ENCODE measurements around the gene MDM2. TPM values are rescaled to one million over a fixed set of nuclear protein-coding genes. Genes with fewer than 3 reads are reported as not detected.
"Not testable (repeated sequence)": the region's sequence is repeated elsewhere in the genome, so short reads cannot be mapped to it uniquely, and the experiment has no call there.

MDM2 gene
- total and polyA plus RNA-seq, 3 donors from 2014 or later: 28.8 to 56.1 (median 40.6) TPM

- Histone ChIP-seq H3K27me3 (no peaks in the 10 kb centered on the region), H3K4me1 (peaks cover 4% of the 10 kb centered on the region), H3K27ac (no peak overlapping the region), H3K36me3 (ENCODE audit: low read depth, missing control alignments) (no peaks in the 10 kb centered on the region), H3K4me3 (no peak overlapping the region), H3K9me3 (no peaks in the 10 kb centered on the region)
- intact Hi-C loops (cut with DNase I; ENCODE audit: low total_unique reads): no loop called here
- DNase-seq: no peak
- WGBS, 2 donors: 70% methylated on average over 2 of the region's 2 CpGs
- TF ChIP-seq POLR2A (IDR thresholded peaks at IDR 0.05): no peak
- TF ChIP-seq CTCF (IDR thresholded peaks at IDR 0.05): no peak
Observed at GRCh38 chr12:68813242-68813593, 5.2 kb downstream of the MDM2 start.

GRCh38 chr12:68814490-68815231 is 6.7 kb downstream of the MDM2 start:
- 81 to 87% methylated on average over 3 of the region's 3 CpGs for WGBS, 2 donors
- H3K27me3 ChIP-seq: no peaks in the 10 kb centered on the region
- no peak overlapping the region for H3K27ac ChIP-seq
- DNase-seq: no peak
- no peak overlapping the region for H3K4me3 ChIP-seq
- H3K36me3 ChIP-seq (ENCODE audit: low read depth, missing control alignments): no peaks in the 10 kb centered on the region
- no peaks in the 10 kb centered on the region for H3K9me3 ChIP-seq
- TF ChIP-seq POLR2A (IDR thresholded peaks at IDR 0.05): no peak
- TF ChIP-seq CTCF (IDR thresholded peaks at IDR 0.05): no peak
- intact Hi-C loops (cut with DNase I; ENCODE audit: low total_unique reads): no loop called here
- peaks cover 4% of the 10 kb centered on the region for H3K4me1 ChIP-seq

- TF ChIP-seq CTCF (IDR thresholded peaks at IDR 0.05): no peak
- TF ChIP-seq POLR2A (IDR thresholded peaks at IDR 0.05): no peak
- 78 to 80% methylated on average over 5 of the region's 5 CpGs for WGBS, 2 donors
- H3K4me3 ChIP-seq: no peak overlapping the region
- H3K27ac ChIP-seq: no peak overlapping the region
- intact Hi-C loops (cut with DNase I; ENCODE audit: low total_unique reads): no loop called here
- H3K9me3 ChIP-seq: no peaks in the 10 kb centered on the region
- DNase-seq: no peak
- no peaks in the 10 kb centered on the region for H3K36me3 ChIP-seq (ENCODE audit: low read depth, missing control alignments)
- no peaks in the 10 kb centered on the region for H3K27me3 ChIP-seq
- peaks cover 4% of the 10 kb centered on the region for H3K4me1 ChIP-seq
Observed at GRCh38 chr12:68815232-68815927, 7.4 kb downstream of the MDM2 start.

GRCh38 chr12:68815928-68816800 is 8.2 kb downstream of the MDM2 start:
- intact Hi-C loops (cut with DNase I; ENCODE audit: low total_unique reads): no loop called here
- WGBS, 2 donors: 94 to 95% methylated on average over 8 of the region's 8 CpGs
- DNase-seq: no peak
- TF ChIP-seq POLR2A (IDR thresholded peaks at IDR 0.05): no peak
- TF ChIP-seq CTCF (IDR thresholded peaks at IDR 0.05): no peak
- Histone ChIP-seq H3K27me3 (no peaks in the 10 kb centered on the region), H3K4me3 (no peak overlapping the region), H3K36me3 (ENCODE audit: low read depth, missing control alignments) (no peaks in the 10 kb centered on the region), H3K4me1 (no peaks in the 10 kb centered on the region), H3K27ac (no peak overlapping the region), H3K9me3 (no peaks in the 10 kb centered on the region)

- intact Hi-C loops (cut with DNase I; ENCODE audit: low total_unique reads); H3K9me3 ChIP-seq; H3K27me3 ChIP-seq; H3K4me1 ChIP-seq; H3K27ac ChIP-seq; H3K4me3 ChIP-seq; H3K36me3 ChIP-seq (ENCODE audit: low read depth, missing control alignments); DNase-seq: not testable (repeated sequence)
- 95 to 97% methylated on average over 13 of the region's 13 CpGs for WGBS, 2 donors
Observed at GRCh38 chr12:68819481-68819880, 11.5 kb downstream of the MDM2 start.
